ENCODE data around the gene LDAF1.

Gene LDAF1

GRCh38 chr16:21197621-21198020 lies 39.1 kb downstream of the LDAF1 start:
- no peak for DNase-seq

- DNase-seq: no peak
Observed at GRCh38 chr16:21199607-21200218, 41.2 kb downstream of the LDAF1 start.

GRCh38 chr16:21203155-21203797 lies 44.8 kb downstream of the LDAF1 start:
- DNase-seq: no peak

- DNase-seq: no peak
Observed at GRCh38 chr16:21205303-21205702, 46.8 kb downstream of the LDAF1 start.

GRCh38 chr16:21206550-21206949 lies 48.1 kb downstream of the LDAF1 start:
- no peak for DNase-seq

- no peak for DNase-seq
Observed at GRCh38 chr16:21208446-21209230, 50.2 kb downstream of the LDAF1 start.

- DNase-seq: no peak
Observed at GRCh38 chr16:21211486-21211885, 53.0 kb downstream of the LDAF1 start, which contains the start of gene ZP2. Gene ZP2 (minus strand): TSS chr16:21211574. CDS start chr16:21211547, 27 bp downstream.

- DNase-seq: no peak
Observed at GRCh38 chr16:21214086-21214485, 55.6 kb downstream of the LDAF1 start.

GRCh38 chr16:21217121-21217520 lies 58.6 kb downstream of the LDAF1 start:
- DNase-seq: no peak

GRCh38 chr16:21218153-21218552 lies 59.7 kb downstream of the LDAF1 start:
- no peak for DNase-seq

- DNase-seq: no peak
Observed at GRCh38 chr16:21219551-21219950, 61.1 kb downstream of the LDAF1 start.

GRCh38 chr16:21222495-21223337 lies 64.2 kb downstream of the LDAF1 start:
- no peak for DNase-seq

GRCh38 chr16:21223787-21224186 lies 65.3 kb downstream of the LDAF1 start:
- DNase-seq: no peak

- no peak for DNase-seq
Observed at GRCh38 chr16:21224800-21225199, 66.3 kb downstream of the LDAF1 start.

- DNase-seq: no peak
Observed at GRCh38 chr16:21226749-21227148, 68.3 kb downstream of the LDAF1 start.

GRCh38 chr16:21227866-21228265 lies 69.4 kb downstream of the LDAF1 start:
- no peak for DNase-seq

- DNase-seq: no peak
Observed at GRCh38 chr16:21228361-21228872, 69.9 kb downstream of the LDAF1 start.
